Astrocyte (in vitro differentiated cells and primary cell): ENCODE results near the gene EHBP1.

Experiments used
- CTCF ChIP-seq: IDR thresholded peaks from 2 replicates; pipeline ENCODE4 v1.5.1; 2011; ENCODE audit warnings: low read depth, mild to moderate bottlenecking, inconsistent platforms, low read length, moderate library complexity; ENCODE audit not compliant: insufficient read depth
- EZH2 ChIP-seq: IDR thresholded peaks from 2 replicates; pipeline ENCODE4 v1.6.1; 2012; ENCODE audit warnings: mild to moderate bottlenecking, low read length, inconsistent platforms; ENCODE audit not compliant: insufficient read depth

DNA sequence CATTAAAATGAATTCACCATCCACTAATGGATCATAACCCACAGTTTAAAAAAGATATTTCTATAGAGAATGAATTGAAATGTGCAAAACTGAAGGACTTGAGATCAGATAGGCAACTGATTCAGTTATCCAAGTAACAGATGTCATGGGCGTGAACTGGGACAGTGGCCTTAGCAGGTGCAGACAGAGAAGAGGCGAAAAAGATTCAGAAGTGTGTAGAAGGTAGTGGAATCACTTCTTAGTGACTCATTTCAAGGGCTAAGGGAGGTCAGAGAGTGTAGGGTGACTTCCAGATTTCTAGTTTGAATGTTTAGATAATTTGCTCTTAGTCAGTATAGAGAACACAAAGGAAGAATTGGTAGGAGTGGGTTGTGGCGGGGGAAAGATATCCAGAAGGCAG lies 79.7 kb downstream of the EHBP1 start:
- TF ChIP-seq CTCF (no peak), EZH2 (no peak)
